Activated CD8-positive, alpha-beta memory T cell treated with anti-CD3 and anti-CD28 coated beads, Interleukin-2, amount 10 ng/mL, durations not matched to agents 7 days and 5 days (primary cell): Measurements from ENCODE around the gene TPST1. TPM values are rescaled to one million over a fixed set of nuclear protein-coding genes. Genes with fewer than 3 reads are reported as not detected.
"Not testable (repeated sequence)": the region's sequence is repeated elsewhere in the genome, so short reads cannot be mapped to it uniquely, and the experiment has no call there.

Experiments
- ATAC-seq: fragments of 150-1000 bp; cut with Tn5 transposase; one replicate; pipeline ENCODE4 v1.10.0; 2021; ENCODE audit warnings: moderate library complexity
- CTCF ChIA-PET: fragments of 350-600 bp; sonication (Branson Sonifier 250); formaldehyde crosslinking; loops from one replicate; lab custom pipeline; 2021; ENCODE audit warnings: antibody characterized with exemption; lab: Charles Lee
- DNase-seq: peaks from one replicate; pipeline ENCODE4 v3.0.0-alpha.2; 2020
- H3K27ac Mint-ChIP-seq: one replicate; pipeline ENCODE4 v1.8.0; 2021; ENCODE audit warnings: mild to moderate bottlenecking, mixed read lengths
- H3K27me3 Mint-ChIP-seq: one replicate; pipeline ENCODE4 v1.8.0; 2021; ENCODE audit warnings: mixed read lengths
- H3K36me3 Mint-ChIP-seq: one replicate; pipeline ENCODE4 v1.8.0; 2021; ENCODE audit warnings: mild to moderate bottlenecking, mixed read lengths
- H3K4me1 Mint-ChIP-seq: one replicate; pipeline ENCODE4 v1.8.0; 2021; ENCODE audit warnings: mixed read lengths
- H3K4me3 Mint-ChIP-seq: one replicate; pipeline ENCODE4 v1.8.0; 2021; ENCODE audit warnings: mild to moderate bottlenecking, moderate library complexity, mixed read lengths
- H3K9me3 Mint-ChIP-seq: one replicate; pipeline ENCODE4 v1.8.0; 2022; ENCODE audit warnings: low read depth, mixed read lengths
- total RNA-seq, 2 experiments: library from RNA; stranded (reverse); gene quantifications; one replicate each; pipeline ENCODE4 v1.2.3, GENCODE V29; 2021

TPST1 gene
- total RNA-seq, 2 experiments from 2014 or later = 0.85 to 1.1 TPM

DNA sequence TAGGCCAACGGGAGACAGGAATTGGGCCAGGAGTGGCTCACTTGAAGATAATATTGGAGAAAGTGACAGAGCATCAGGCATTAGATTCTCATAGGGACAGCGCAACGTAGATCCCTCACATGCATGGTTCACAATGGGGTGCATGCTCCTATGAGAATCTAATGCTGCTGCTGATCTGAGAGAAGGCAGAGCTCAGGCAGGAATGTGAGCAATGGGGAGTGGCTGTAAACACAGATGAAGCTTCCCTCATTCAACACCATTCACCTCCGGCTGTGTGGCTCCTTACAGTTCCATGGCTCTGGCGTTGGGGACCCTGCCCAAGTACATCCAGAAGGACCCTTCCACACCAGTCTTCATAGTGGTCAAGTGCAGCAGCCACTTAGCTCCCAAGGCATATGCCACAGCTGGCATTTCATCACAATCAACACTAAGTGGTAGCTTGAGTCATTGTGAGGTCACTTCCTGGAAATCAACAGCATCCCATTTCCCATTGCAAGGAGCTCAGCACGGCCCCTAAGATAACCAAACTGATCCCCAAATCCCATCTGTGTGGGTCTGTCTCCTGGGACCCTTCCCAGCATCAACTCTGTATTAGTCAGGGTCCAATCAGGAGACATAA is 174.5 kb downstream of the TPST1 start:
- peaks cover 10% of the 10 kb centered on the region for H3K36me3 Mint-ChIP-seq
- no peak for DNase-seq
- H3K27ac Mint-ChIP-seq = no peak overlapping the region
- H3K4me1 Mint-ChIP-seq = no peaks in the 10 kb centered on the region
- ATAC-seq = no peak
- no peaks in the 10 kb centered on the region for H3K9me3 Mint-ChIP-seq
- H3K27me3 Mint-ChIP-seq = no peaks in the 10 kb centered on the region
- H3K4me3 Mint-ChIP-seq = no peak overlapping the region
- CTCF ChIA-PET = no interaction called here

DNA sequence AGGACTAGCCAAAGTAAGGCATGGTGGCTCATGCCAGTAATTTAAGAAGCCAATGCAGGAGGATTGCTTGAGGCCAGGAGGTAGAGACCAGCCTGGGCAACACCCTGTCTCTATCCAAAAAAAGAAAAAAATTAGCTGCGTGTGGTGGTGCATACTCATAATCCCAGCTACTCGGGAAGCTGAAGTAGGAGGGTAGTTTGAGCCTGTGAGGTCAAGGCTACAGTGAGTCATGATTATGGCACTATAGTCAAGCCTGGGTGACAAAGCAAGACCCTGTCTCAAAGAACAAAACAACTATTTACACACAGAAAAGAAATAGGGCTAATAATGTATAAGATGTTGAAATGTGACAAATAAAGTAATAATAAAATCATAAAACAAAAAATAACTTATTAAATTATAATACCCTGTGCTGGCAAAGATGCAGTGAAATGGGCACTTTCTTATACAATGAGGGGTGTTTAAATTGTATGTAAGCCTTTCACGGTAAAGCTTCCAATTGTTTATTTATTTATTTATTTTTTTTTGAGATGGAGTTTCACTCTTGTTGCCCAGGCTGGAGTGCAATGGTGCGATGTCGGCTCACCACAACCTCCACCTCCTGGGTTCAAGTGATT is 175.2 kb downstream of the TPST1 start:
- H3K36me3 Mint-ChIP-seq = peaks cover 10% of the 10 kb centered on the region
- H3K4me1 Mint-ChIP-seq = no peaks in the 10 kb centered on the region
- no peak for DNase-seq
- no peaks in the 10 kb centered on the region for H3K9me3 Mint-ChIP-seq
- CTCF ChIA-PET = no interaction called here
- no peak overlapping the region for H3K27ac Mint-ChIP-seq
- no peak overlapping the region for H3K4me3 Mint-ChIP-seq
- no peak for ATAC-seq
- H3K27me3 Mint-ChIP-seq = no peaks in the 10 kb centered on the region

DNA sequence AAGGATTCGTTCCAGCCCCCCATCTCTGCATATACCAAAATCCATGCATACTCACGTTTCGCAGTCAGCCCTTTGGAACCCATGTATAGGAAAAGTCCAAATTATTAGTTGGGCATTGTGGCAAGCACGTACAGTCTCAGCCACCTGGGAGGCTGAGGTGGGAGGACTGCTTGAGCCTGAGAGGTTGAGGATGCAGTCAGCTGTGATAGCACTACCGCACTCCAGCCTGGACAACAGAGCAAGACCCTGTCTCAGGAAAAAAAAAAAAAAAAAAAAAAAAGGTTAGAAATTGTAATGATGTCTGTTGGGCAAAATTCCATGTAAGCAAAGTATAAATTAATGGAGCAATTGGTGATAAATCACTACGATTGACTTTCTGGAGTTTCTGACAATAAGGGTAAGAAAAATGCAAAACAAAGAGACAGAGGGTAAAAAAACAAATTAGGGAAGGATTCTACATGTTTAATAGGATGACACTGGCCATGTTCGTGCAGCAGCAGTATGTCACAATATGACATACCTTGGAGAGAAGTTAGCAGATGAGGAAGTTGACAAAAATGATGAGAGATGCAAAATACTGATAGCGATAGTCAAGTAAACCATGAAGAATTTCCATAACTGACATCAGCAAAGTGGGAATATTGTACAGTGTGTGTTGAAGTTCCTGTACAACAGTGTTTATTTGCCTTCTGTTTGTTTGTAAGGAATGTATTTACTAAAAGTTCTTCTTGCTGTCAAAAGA is 177.2 kb downstream of the TPST1 start:
- DNase-seq, CTCF ChIA-PET, H3K4me1 Mint-ChIP-seq, H3K27ac Mint-ChIP-seq, H3K9me3 Mint-ChIP-seq, H3K4me3 Mint-ChIP-seq, ATAC-seq, H3K27me3 Mint-ChIP-seq: not testable (repeated sequence)
- H3K36me3 Mint-ChIP-seq = peaks cover 10% of the 10 kb centered on the region

DNA sequence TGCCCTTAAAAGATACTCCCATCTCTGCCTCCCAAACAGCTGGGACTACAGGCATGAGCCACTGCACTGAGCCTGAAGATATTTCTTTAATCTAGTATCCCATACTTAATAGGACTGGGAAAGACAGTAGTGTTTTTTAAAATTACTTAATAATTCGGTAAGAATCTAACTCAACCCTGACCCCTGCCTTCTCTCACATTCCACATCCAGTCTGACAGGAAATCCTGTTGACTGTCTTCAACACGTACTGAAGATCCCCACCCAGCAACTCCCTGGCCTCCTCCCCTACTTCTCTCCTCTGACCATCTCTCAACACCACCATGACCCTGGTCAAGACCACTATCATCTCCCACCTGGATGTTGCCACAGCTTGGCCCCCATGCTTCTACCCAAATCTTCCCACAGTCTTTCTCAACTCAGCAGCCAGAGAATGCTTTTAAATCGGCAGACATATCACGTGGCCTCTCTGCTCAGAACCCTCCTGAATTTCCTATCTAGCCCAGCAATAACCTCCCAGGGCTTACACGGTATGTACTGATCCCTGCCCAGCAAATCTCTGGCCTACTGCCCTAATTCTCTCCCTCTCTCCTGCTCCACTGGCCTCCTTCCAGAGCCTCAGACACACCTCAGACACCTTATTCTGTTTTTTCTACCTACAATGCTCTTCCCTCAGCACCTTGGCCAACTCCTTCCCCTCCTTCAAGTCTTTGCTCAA is 180.2 kb downstream of the TPST1 start:
- DNase-seq, H3K9me3 Mint-ChIP-seq, CTCF ChIA-PET, H3K27me3 Mint-ChIP-seq, H3K4me1 Mint-ChIP-seq, ATAC-seq, H3K4me3 Mint-ChIP-seq, H3K36me3 Mint-ChIP-seq, H3K27ac Mint-ChIP-seq: not testable (repeated sequence)

DNA sequence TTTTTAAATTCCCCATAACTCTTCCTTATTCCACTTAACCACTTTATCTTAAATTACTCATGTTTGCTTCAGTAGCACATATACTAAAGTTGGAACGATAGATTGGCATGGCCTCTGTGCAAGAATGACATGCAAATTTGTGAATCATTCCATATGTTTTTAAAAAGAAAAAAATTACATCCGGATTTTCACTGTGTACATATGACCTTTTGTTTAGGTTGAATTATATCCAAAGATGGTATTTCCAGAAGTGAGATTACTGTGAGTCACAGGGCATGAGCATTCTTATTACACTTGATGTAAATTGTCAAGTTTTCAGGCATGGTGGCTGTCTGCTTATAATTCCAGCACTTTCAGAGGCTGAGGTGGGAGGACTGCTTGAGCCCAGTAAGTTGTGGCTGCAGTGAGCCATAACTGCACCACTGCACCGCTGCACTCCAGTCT is 190.0 kb downstream of the TPST1 start:
- H3K4me3 Mint-ChIP-seq, H3K4me1 Mint-ChIP-seq, H3K9me3 Mint-ChIP-seq, H3K36me3 Mint-ChIP-seq, CTCF ChIA-PET, H3K27me3 Mint-ChIP-seq, DNase-seq, H3K27ac Mint-ChIP-seq, ATAC-seq: not testable (repeated sequence)

DNA sequence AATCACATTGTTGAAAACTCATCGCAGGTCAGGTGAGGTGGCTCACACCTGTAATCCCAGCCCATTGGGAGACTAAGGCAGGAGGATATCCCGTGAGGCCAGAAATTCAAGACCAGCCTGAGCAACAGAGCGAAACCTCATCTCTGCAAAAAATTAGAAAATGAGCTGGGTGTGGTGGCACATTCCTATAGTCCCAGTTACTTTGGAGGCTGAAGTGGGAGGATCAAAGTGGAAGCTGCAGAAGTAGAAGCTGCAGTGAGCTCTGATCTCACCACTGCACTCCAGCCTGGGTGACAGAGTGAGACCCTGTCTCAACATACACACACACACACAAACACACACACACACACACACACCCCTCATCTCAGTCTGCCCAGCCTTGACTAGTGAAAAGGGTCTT is 190.9 kb downstream of the TPST1 start:
- not testable (repeated sequence) for H3K27ac Mint-ChIP-seq, H3K36me3 Mint-ChIP-seq, DNase-seq, H3K27me3 Mint-ChIP-seq, H3K9me3 Mint-ChIP-seq, H3K4me3 Mint-ChIP-seq, H3K4me1 Mint-ChIP-seq, ATAC-seq
- CTCF ChIA-PET = interaction anchor here (0.6 kb wide), 1 partner anchor 8 kb away, joined by 4 read pairs; no protein-coding TSS in a partner anchor

DNA sequence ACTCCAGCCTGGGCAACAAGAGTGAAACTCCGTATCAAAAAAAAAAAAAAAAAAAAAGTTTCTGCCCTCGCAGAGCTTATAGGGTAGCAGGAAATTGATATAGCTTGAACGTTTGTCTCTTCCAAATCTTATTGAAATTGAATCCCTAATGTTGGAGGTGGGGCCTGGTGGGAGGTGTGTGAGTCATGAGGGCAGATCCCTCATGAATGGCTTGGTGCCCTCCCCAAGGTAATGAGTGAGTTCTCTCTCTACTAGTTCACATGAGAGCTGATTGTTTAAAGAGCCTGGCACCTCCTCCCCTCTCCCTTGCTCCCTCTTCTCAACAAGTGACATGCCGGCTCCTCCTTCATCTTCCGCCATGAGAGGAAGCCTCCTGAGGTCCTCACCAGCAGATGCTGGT is 193.7 kb downstream of the TPST1 start:
- CTCF ChIA-PET, DNase-seq, H3K9me3 Mint-ChIP-seq, H3K36me3 Mint-ChIP-seq, H3K4me3 Mint-ChIP-seq, H3K27ac Mint-ChIP-seq, ATAC-seq, H3K4me1 Mint-ChIP-seq, H3K27me3 Mint-ChIP-seq: not testable (repeated sequence)

DNA sequence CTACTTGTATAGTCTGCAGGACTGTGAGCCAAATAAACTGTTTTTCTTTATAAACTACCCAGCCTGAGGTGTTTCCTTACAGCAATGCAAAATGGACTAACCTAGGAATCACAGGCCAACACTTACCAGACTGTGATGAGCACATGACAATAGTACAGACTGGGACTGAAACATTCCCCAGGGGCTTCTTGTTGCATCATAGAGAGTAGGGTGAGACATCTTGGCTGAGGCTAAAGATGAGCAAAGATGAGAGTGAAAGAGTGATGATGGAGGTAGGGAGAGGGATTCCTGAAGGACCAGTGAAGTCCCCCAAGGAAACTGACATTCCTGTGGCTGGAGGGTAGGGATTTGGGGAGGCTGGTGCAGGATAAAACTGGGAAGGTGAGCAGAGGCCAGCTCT is 194.4 kb downstream of the TPST1 start:
- H3K36me3 Mint-ChIP-seq = peaks cover 8% of the 10 kb centered on the region
- ATAC-seq = no peak
- no peak for DNase-seq
- no peak overlapping the region for H3K27ac Mint-ChIP-seq
- CTCF ChIA-PET = no interaction called here
- no peak overlapping the region for H3K4me3 Mint-ChIP-seq
- H3K27me3 Mint-ChIP-seq = no peaks in the 10 kb centered on the region
- H3K9me3 Mint-ChIP-seq = peaks cover 2% of the 10 kb centered on the region
- no peaks in the 10 kb centered on the region for H3K4me1 Mint-ChIP-seq

DNA sequence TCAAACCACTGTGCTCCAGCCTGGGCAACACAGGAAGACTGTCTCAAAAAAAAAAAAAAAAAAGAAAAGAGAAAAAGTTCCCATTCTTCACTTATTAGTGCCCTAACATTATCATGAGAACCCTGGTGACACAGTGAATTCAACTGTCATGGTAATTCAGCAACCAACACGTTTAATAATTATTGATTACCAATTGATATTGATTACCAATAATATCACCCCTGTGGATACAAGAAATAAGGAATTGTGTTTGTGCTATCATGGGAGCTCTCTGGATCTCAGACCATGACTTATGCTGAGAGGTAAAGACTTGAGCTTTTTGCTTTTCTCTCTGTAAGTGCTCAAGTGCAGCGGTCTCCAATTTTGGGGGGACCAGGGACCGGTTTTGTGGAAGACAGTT is 195.3 kb downstream of the TPST1 start:
- CTCF ChIA-PET = no interaction called here
- ATAC-seq (no peak), DNase-seq (no peak)
- Mint-ChIP-seq H3K36me3 (peaks cover 8% of the 10 kb centered on the region), H3K27ac (no peak overlapping the region), H3K4me1 (no peaks in the 10 kb centered on the region), H3K9me3 (peaks cover 2% of the 10 kb centered on the region), H3K4me3 (no peak overlapping the region), H3K27me3 (no peaks in the 10 kb centered on the region)

DNA sequence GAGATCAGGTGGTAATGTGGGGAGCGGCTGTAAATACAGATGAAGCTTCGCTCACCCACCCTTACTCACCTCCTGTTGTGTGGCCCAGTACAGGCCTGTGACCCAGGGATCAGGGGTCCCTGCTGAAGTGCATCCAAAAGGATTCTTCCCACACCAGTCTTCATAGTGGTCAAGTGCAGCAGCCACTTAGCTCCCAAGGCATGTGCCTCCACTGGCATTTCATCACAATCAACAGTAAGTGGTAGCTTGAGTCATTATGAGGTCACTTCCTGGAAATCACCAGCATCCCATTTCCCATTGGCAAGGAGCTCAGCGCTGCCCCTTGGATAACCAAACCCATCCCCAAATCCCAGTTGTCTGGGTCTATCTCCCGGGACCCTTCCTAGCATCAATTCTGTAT is 196.0 kb downstream of the TPST1 start:
- H3K36me3 Mint-ChIP-seq, CTCF ChIA-PET, DNase-seq, H3K9me3 Mint-ChIP-seq, H3K27ac Mint-ChIP-seq, H3K27me3 Mint-ChIP-seq, H3K4me1 Mint-ChIP-seq, ATAC-seq, H3K4me3 Mint-ChIP-seq: not testable (repeated sequence)

DNA sequence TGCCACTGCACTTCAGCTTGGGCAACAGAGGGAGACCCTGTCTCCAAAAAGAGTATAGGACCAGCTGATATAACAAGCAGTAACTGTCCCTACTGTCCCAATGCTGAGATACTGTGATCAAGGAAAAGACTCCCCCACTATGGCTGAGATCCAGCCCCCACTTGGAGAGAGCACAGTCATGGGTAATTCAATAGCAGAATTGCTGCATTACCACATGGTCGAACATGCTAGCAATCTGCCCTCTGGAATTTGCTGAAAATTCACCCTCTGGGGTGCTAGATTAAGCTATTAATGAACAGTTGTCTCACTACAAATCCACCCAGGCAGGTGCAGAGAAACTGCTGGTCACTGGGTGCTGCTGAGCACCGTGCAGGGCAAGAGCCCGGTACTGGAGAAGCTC is 196.8 kb downstream of the TPST1 start:
- H3K4me1 Mint-ChIP-seq, H3K27me3 Mint-ChIP-seq, H3K4me3 Mint-ChIP-seq, H3K27ac Mint-ChIP-seq, CTCF ChIA-PET, DNase-seq, H3K9me3 Mint-ChIP-seq, H3K36me3 Mint-ChIP-seq, ATAC-seq: not testable (repeated sequence)

DNA sequence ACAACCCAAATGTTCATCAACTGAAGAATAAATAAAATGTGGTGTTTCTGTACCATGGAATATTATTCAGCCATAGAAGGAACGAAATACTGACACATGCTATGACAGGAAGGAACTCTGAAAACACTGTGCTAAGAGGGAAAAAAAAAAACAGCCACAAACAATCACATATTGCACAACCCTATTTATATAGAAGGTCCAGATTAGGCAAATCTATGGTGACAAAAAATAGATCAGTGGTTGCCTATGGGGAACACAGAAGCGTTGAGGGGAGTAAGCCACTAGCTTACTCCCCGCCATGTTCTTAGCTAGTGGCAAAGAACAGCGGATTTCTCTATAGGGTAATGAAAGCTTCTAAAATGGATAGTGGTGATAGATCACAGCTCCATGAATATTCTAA is 198.4 kb downstream of the TPST1 start:
- DNase-seq (no peak), ATAC-seq (no peak)
- no peaks in the 10 kb centered on the region for H3K4me1 Mint-ChIP-seq
- H3K36me3 Mint-ChIP-seq = peaks cover 8% of the 10 kb centered on the region
- H3K9me3 Mint-ChIP-seq = peaks cover 2% of the 10 kb centered on the region
- no peak overlapping the region for H3K4me3 Mint-ChIP-seq
- H3K27ac Mint-ChIP-seq = no peak overlapping the region
- no peaks in the 10 kb centered on the region for H3K27me3 Mint-ChIP-seq
- CTCF ChIA-PET = no interaction called here

DNA sequence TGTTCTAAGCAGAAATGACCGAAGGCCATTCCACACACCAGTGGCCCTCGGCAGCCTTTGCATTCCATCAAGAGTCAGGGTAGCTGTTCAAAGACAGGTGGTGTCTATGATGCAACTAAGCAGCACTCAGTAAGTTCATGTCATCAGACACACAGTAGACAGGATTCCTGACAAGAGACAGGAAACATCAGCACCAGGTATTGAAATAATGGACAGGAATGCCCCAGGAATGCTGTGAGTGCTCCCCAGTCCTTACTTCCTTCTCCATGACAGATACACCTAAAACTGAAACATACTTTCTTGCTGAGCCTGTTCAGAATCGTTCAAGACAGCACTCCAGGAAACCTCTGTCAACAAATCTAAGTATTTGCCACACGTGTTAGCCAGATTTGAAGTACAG is 204.4 kb downstream of the TPST1 start:
- Mint-ChIP-seq H3K27ac (no peak overlapping the region), H3K4me1 (peaks cover 12% of the 10 kb centered on the region), H3K27me3 (no peaks in the 10 kb centered on the region), H3K4me3 (no peak overlapping the region), H3K9me3 (no peaks in the 10 kb centered on the region), H3K36me3 (no peaks in the 10 kb centered on the region)
- no peak for DNase-seq
- ATAC-seq = no peak
- CTCF ChIA-PET = no interaction called here
